B cell (primary cell): ENCODE measurements around the gene UPK3A. TPM values are rescaled to one million over a fixed set of nuclear protein-coding genes. Genes with fewer than 3 reads are reported as not detected.
A peak's percentile ranks its signal among the peaks of the same experiment; 100 is the strongest.

Experiments
- ATAC-seq: fragments of 200-7000 bp; cut with Tn5 transposase; one replicate; pipeline ENCODE4 v1.10.0; 2021; ENCODE audit warnings: low read depth, mild to moderate bottlenecking, moderate number of reproducible peaks, moderate library complexity
- CTCF ChIA-PET: fragments of 350-600 bp; sonication (Branson Sonifier 250); formaldehyde crosslinking; loops from one replicate; lab custom pipeline; 2021; ENCODE audit warnings: antibody characterized with exemption, inconsistent platforms; lab: Charles Lee
- POLR2A ChIA-PET: fragments of 350-600 bp; sonication (Branson Sonifier 250); formaldehyde crosslinking; loops from one replicate; lab custom pipeline; 2021; ENCODE audit warnings: antibody characterized with exemption; lab: Charles Lee
- DNase-seq: peaks from one replicate; pipeline ENCODE4 v3.0.0; 2013
- H2AFZ ChIP-seq: 2 replicates; pipeline ENCODE4 v1.6.1; 2012; ENCODE audit warnings: mild to moderate bottlenecking, low read depth, low read length; ENCODE audit not compliant: insufficient read depth, poor library complexity, severe bottlenecking
- H3K27ac ChIP-seq, 2 donors: 1 replicate in 1 of 2; 2 replicates in 1 of 2; pipeline ENCODE4 v1.5.1; 2012 to 2013; ENCODE audit warnings: low read length in 2 of 2, mild to moderate bottlenecking in 2 of 2, moderate library complexity in 1 of 2
- H3K27me3 ChIP-seq, 4 experiments: fragments of 200-600 bp in 1 of 4; sonication (generic) in 1 of 4; replicated peaks in 1 of 4; 1 replicate in 2 of 4; 2 replicates in 2 of 4; pipeline versions ENCODE4 v1.6.1 to v1.7.0; 2013 to 2016; ENCODE audit warnings: low read length in 3 of 4, mild to moderate bottlenecking in 2 of 4, mixed read lengths in 1 of 4, moderate library complexity in 1 of 4; ENCODE audit not compliant: insufficient read depth in 4 of 4, control insufficient read depth in 3 of 4; ENCODE audit errors: control extremely low read depth in 1 of 4
- H3K36me3 ChIP-seq, 2 experiments: replicated peaks in 1 of 2; 1 replicate in 1 of 2; 2 replicates in 1 of 2; pipeline versions ENCODE4 v1.6.1 to v1.7.1; 2013; ENCODE audit warnings: low read length in 1 of 2; ENCODE audit not compliant: insufficient read depth in 2 of 2, control insufficient read depth in 1 of 2; ENCODE audit errors: control extremely low read depth in 1 of 2, extremely low read depth in 1 of 2
- H3K4me1 ChIP-seq, 2 donors: fragments of 200-600 bp in 1 of 2; sonication (generic) in 1 of 2; 1 replicate in 1 of 2; 2 replicates in 1 of 2; pipeline versions ENCODE4 v1.5.1 to v1.6.1; 2013 to 2017; ENCODE audit warnings: low read length in 2 of 2; ENCODE audit not compliant: control insufficient read depth in 2 of 2, insufficient read depth in 2 of 2
- H3K4me2 ChIP-seq: replicated peaks from 2 replicates; pipeline ENCODE3; 2012; ENCODE audit warnings: mild to moderate bottlenecking, low read depth, low read length; ENCODE audit not compliant: poor library complexity, severe bottlenecking
- H3K4me3 ChIP-seq, 5 experiments: fragments of 200-600 bp in 1 of 5; sonication (generic) in 1 of 5; 1 replicate in 3 of 5; 2 replicates in 2 of 5; pipeline versions ENCODE4 v1.5.1 to v1.7.0; 2011 to 2016; ENCODE audit warnings: low read length in 4 of 5, mild to moderate bottlenecking in 4 of 5, low read depth in 2 of 5, control low read depth in 1 of 5, moderate library complexity in 1 of 5; ENCODE audit not compliant: insufficient read depth in 1 of 5; ENCODE audit errors: control extremely low read depth in 1 of 5, extremely low read depth in 1 of 5
- H3K79me2 ChIP-seq: fragments of 200-600 bp; sonication (generic); one replicate; pipeline ENCODE4 v1.6.0; 2016; ENCODE audit warnings: low read length; ENCODE audit not compliant: control insufficient read depth, insufficient read depth
- H3K9ac ChIP-seq: fragments of 200-600 bp; sonication (generic); 2 replicates; pipeline ENCODE4 v1.6.1; 2017; ENCODE audit warnings: mild to moderate bottlenecking, low read length, moderate library complexity
- H3K9me3 ChIP-seq, 3 donors: one replicate each; pipeline versions ENCODE4 v1.6.1 to v1.7.1; 2013; ENCODE audit warnings: low read length in 2 of 3; ENCODE audit not compliant: control insufficient read depth in 2 of 3, insufficient read depth in 1 of 3; ENCODE audit errors: control extremely low read depth in 1 of 3
- H4K20me1 ChIP-seq: 2 replicates; pipeline ENCODE4 v1.6.0; 2012; ENCODE audit warnings: mild to moderate bottlenecking, low read length; ENCODE audit not compliant: insufficient read depth, control insufficient read depth, poor library complexity, severe bottlenecking
- H3K27ac Mint-ChIP-seq: one replicate; pipeline ENCODE4 v1.8.0; 2021; ENCODE audit warnings: mixed read lengths
- H3K27me3 Mint-ChIP-seq: one replicate; pipeline ENCODE4 v1.8.0; 2021; ENCODE audit warnings: mixed read lengths
- H3K4me1 Mint-ChIP-seq: one replicate; pipeline ENCODE4 v1.8.0; 2021; ENCODE audit warnings: mixed read lengths
- H3K4me3 Mint-ChIP-seq: one replicate; pipeline ENCODE4 v1.8.0; 2021; ENCODE audit warnings: mixed read lengths
- H3K9me3 Mint-ChIP-seq: one replicate; pipeline ENCODE4 v1.8.0; 2022; ENCODE audit warnings: mixed read lengths; ENCODE audit not compliant: insufficient read depth
- CTCF ChIP-seq: fragments of 200-600 bp; IDR thresholded peaks from one replicate; pipeline ENCODE4 v1.8.0; 2022; ENCODE audit warnings: antibody characterized with exemption, mild to moderate bottlenecking
- EZH2 ChIP-seq: IDR thresholded peaks from 2 replicates; pipeline ENCODE4 v1.6.1; 2012; ENCODE audit warnings: borderline replicate concordance, low read depth, mild to moderate bottlenecking, moderate library complexity, low read length; ENCODE audit not compliant: insufficient read depth, poor library complexity, severe bottlenecking
- WGBS: methylation state at CpG from one replicate; pipeline ENCODE4 v1.1.5; 2013; ENCODE audit warnings: missing lambda C conversion rate; ENCODE audit not compliant: insufficient coverage; 5-methylcytosine and 5-hydroxymethylcytosine counted together
- intact Hi-C: fragments of 100-400 bp; cut with micrococcal nuclease; formaldehyde crosslinking; loops from one replicate; pipeline ENCODE4 v1.10.0; 2022
- polyA plus RNA-seq: library from polyadenylated mRNA; depleted of rRNA; stranded (reverse); fragments of >200 nt; gene quantifications from 2 replicates; pipeline ENCODE4 v1.2.3, GENCODE V29; 2012
- total RNA-seq, 2 donors: library from RNA; stranded (reverse); fragments of 120-200 nt in 1 of 2; gene quantifications; 1 replicate in 1 of 2; 2 replicates in 1 of 2; pipeline versions ENCODE4 v1.2.3 to v1.2.4, GENCODE V29; 2013 to 2022

The UPK3A gene
- total and polyA plus RNA-seq, 2 donors (not counting 1 experiment from before 2014, with no cell fraction given): not detected

DNA sequence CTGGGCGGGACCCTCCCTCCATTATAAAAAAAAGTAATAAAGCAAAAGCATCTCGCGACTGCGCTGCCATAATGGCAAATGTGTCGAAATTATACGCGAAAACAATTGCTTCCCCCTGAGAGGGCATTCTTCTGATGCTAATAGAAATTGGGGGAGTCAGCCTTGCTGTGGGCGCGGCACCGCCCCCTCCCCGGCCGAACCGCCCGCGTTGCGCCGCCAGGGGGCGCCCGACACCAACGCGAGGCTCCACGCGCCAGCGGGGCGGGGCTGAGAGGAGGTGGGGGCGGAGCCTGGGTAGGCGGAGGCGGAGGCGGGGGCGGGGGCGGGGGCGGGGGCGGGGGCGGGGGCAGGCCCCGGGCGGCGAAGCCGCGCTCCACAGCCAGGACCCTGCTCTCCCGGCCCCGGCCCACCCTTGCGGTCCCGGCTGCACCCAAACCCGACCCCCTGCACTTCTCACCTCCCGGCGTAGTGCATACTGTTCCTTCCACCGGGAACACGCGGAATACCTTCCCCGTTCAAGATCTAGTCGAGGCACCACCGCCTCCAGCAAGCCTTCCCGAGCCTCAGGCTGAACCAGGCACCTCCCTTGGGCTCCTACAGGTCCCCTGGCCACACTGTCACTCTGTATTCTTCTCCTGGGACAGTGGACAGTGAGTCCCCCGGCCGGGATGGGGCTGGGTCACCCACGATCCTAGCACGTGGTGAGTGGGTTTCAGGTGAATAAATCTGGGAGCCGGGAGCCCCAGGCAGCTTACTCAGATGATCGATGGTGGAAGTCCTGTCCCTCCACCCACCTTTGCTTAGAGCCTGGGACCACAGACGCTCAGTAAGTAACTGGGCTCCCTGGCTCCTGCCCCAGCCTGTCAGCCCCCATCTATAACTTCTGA, 15.5 kb upstream of the UPK3A start:
- ChIA-PET POLR2A (no interaction called here), CTCF (interaction anchor here (0.8 to 4.4 kb wide), 9 partner anchors 17 to 285 kb away, joined by 3 to 28 read pairs (median 3); no protein-coding TSS in a partner anchor)
- peak; percentile 82 for TF ChIP-seq CTCF
- TF ChIP-seq EZH2: no peak
- Histone ChIP-seq H3K4me3 (peak overlapping the region; percentile 59 to 79 (median 66)), H3K36me3 (no peaks in the 10 kb centered on the region), H3K4me2 (peak overlapping the region; percentile 98), H3K4me1 (peaks cover 13 to 24% of the 10 kb centered on the region in 2 donors), H3K9me3 (no peaks in the 10 kb centered on the region), H3K9ac (peak overlapping the region; percentile 82), H3K79me2 (no peaks in the 10 kb centered on the region), H4K20me1 (no peaks in the 10 kb centered on the region), H2AFZ (peak overlapping the region; percentile 98), H3K27me3 (peaks cover 0 to 16% (median 7%) of the 10 kb centered on the region in 4 experiments), H3K27ac (no peak overlapping the region)
- Mint-ChIP-seq H3K4me1 (peaks cover 24% of the 10 kb centered on the region), H3K27ac (peak overlapping the region; percentile 37), H3K4me3 (peak overlapping the region; percentile 89), H3K27me3 (peaks cover 10% of the 10 kb centered on the region), H3K9me3 (no peaks in the 10 kb centered on the region)
- 4% methylated on average over 41 of the region's 60 CpGs for WGBS
- peak; percentile 92 for DNase-seq
- intact Hi-C loops: loop anchor here (1.0 to 5.0 kb wide), 5 partner anchors 15 to 166 kb away; partner anchors contain the start of genes FAM118A, NUP50 and UPK3A
- peak; percentile 98 for ATAC-seq
